GM18511 (cell line): ENCODE data around the gene CEPT1.
"Not testable (repeated sequence)": the region's sequence is repeated elsewhere in the genome, so short reads cannot be mapped to it uniquely, and the experiment has no call there.

Source experiments
- ATAC-seq: cut with Tn5 transposase; IDR thresholded peaks from one replicate; pipeline ENCODE4 v1.9.1; 2021; ENCODE audit warnings: mild to moderate bottlenecking, moderate library complexity; ENCODE audit not compliant: unreplicated experiment

The CEPT1 gene

GRCh38 chr1:111139956-111140679 lies at the start of gene CEPT1, which contains the start of gene DRAM2:
CEPT1 (plus strand) TSS chr1:111140223; CDS start chr1:111147715, 7,492 bp downstream.
DRAM2 (minus strand) TSS chr1:111140093; CDS start chr1:111131554, 8,539 bp downstream.
- peak; percentile 74 for ATAC-seq

GRCh38 chr1:111095421-111095820 lies 44.6 kb upstream of the CEPT1 start:
- ATAC-seq = not testable (repeated sequence)

GRCh38 chr1:111097356-111098099 lies 42.5 kb upstream of the CEPT1 start:
- no peak for ATAC-seq

- ATAC-seq = no peak
Observed at GRCh38 chr1:111099289-111099688, 40.7 kb upstream of the CEPT1 start.

- ATAC-seq = no peak
Observed at GRCh38 chr1:111101854-111102642, 38.0 kb upstream of the CEPT1 start.

GRCh38 chr1:111104981-111105380 lies 35.0 kb upstream of the CEPT1 start:
- ATAC-seq = no peak

- no peak for ATAC-seq
Observed at GRCh38 chr1:111110197-111110899, 29.7 kb upstream of the CEPT1 start.

GRCh38 chr1:111116496-111116895 lies 23.5 kb upstream of the CEPT1 start:
- no peak for ATAC-seq

- ATAC-seq = no peak
Observed at GRCh38 chr1:111126354-111126753, 13.7 kb upstream of the CEPT1 start.

- ATAC-seq = peak; percentile 84
Observed at GRCh38 chr1:111127923-111128643, 11.9 kb upstream of the CEPT1 start.

- no peak for ATAC-seq
Observed at GRCh38 chr1:111129376-111129775, 10.6 kb upstream of the CEPT1 start.

GRCh38 chr1:111131693-111132092 lies 8.3 kb upstream of the CEPT1 start:
- no peak for ATAC-seq

GRCh38 chr1:111133866-111134265 lies 6.2 kb upstream of the CEPT1 start:
- ATAC-seq = no peak

- ATAC-seq = peak; percentile 52
Observed at GRCh38 chr1:111139324-111139955, 583 bp upstream of the CEPT1 start.

- no peak for ATAC-seq
Observed at GRCh38 chr1:111140680-111140967, 601 bp downstream of the CEPT1 start.

- ATAC-seq = no peak
Observed at GRCh38 chr1:111141245-111142220, 1.5 kb downstream of the CEPT1 start.

- no peak for ATAC-seq
Observed at GRCh38 chr1:111142356-111142975, 2.4 kb downstream of the CEPT1 start.

GRCh38 chr1:111145542-111145941 lies 5.5 kb downstream of the CEPT1 start:
- ATAC-seq = no peak
